ENCODE measurements around the gene PTGFRN.

GRCh38 chr1:116956378-116956777, 46.7 kb downstream of the PTGFRN start:
- no peak for TF ChIP-seq EZH2 (IDR thresholded peaks at IDR 0.05; ENCODE audit: borderline replicate concordance)
- no peak for TF ChIP-seq CTCF (IDR thresholded peaks at IDR 0.05; ENCODE audit: poor library complexity)
- no peak for TF ChIP-seq EZH2phosphoT487 (IDR thresholded peaks at IDR 0.05; ENCODE audit: low read depth, severe bottlenecking, unreplicated experiment)

All from hepatocyte (in vitro differentiated cells).